Lower leg skin (tissue), 3 donors: ENCODE results near the gene SPSB3.

Experiments used
- CTCF ChIP-seq, 3 donors: fragments of 450-650 bp; IDR thresholded peaks; one replicate each; pipeline ENCODE4 v1.5.1; 2016; ENCODE audit warnings: antibody characterized with exemption in 3 of 3, mild to moderate bottlenecking in 3 of 3, moderate library complexity in 2 of 3
- POLR2A ChIP-seq, 2 donors: fragments of 450-650 bp; IDR thresholded peaks; one replicate each; pipeline ENCODE4 v1.6.1; 2016 to 2017; ENCODE audit warnings: antibody characterized with exemption in 2 of 2, mild to moderate bottlenecking in 1 of 2, moderate library complexity in 1 of 2

GRCh38 chr16:1788708-1789100 lies 6.3 kb upstream of the SPSB3 start:
- TF ChIP-seq CTCF (IDR thresholded peaks at IDR 0.05) (no peak), POLR2A (IDR thresholded peaks at IDR 0.05) (no peak)
